HG03571 (cell line): ENCODE measurements around the gene BTBD7.
A peak's percentile ranks its signal among the peaks of the same experiment; 100 is the strongest.
"Not testable (repeated sequence)": the region's sequence is repeated elsewhere in the genome, so short reads cannot be mapped to it uniquely, and the experiment has no call there.

ENCODE experiments used
- ATAC-seq: cut with Tn5 transposase; IDR thresholded peaks from one replicate; pipeline ENCODE4 v1.9.1; 2021; ENCODE audit not compliant: unreplicated experiment

The BTBD7 gene

DNA sequence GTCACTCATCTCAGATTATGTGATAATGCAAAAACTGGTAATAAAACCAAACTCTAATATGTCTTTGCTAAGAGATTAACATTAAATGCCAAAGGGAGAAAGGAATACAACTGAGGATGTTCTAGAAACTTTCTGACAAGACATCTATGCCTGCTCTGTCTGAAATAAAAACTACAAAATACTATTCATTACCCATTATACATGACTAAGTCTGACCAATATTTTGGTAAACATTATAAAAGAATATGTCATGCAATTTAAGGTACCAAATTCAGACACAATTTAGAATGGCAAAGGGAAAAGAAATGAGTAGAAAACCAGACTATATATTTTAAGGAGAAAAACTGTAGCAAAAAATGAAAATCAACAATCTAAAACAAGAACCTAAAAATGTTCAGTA lies 86.3 kb downstream of the BTBD7 start:
- ATAC-seq, result no peak

DNA sequence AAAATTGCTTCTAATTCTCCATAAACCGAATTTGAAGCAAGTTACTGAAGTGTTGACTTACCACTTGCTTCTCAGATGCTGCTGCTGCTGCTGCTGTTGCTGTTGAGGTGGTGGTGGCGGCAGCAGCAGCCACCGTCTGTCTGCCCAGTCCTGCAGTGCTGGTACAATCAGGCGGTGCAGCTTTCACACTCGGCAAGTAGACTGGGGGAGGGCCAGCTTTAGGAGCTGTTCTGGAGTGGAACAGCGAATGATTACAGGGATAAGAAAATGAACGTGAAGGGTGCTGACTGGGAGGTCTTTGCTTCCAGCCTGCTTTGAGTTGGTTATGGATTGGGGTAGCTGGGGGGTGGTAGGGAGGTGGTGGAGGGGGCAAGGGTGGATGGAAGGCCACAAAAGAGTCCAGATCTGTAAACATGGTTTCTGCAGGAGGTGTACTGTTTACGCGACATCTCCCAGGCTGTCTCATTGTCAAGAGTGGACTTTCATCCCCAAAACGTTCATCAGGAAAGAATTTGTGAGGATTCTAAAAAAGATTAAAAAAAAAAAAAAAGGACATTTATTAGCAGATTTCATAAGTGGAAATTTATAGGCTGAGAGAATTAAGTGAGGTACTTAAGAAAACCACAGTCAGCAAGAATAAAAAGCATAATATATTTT lies 86.9 kb downstream of the BTBD7 start:
- no peak for ATAC-seq

DNA sequence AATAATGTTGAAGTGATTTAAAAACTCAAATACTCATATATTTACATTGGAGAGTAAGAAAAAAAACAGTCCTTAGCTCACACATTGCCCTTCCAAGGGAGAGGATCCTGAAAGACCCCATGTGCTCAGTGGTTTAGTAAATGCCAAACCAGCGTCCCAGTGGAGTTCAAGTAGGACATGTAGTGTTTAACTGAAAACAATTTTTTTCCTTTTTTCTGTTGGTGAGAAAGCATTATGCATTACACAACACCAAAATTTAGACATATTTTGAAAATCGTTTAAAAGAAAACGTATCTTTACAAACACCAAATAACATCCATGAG lies 92.2 kb downstream of the BTBD7 start:
- no peak for ATAC-seq

DNA sequence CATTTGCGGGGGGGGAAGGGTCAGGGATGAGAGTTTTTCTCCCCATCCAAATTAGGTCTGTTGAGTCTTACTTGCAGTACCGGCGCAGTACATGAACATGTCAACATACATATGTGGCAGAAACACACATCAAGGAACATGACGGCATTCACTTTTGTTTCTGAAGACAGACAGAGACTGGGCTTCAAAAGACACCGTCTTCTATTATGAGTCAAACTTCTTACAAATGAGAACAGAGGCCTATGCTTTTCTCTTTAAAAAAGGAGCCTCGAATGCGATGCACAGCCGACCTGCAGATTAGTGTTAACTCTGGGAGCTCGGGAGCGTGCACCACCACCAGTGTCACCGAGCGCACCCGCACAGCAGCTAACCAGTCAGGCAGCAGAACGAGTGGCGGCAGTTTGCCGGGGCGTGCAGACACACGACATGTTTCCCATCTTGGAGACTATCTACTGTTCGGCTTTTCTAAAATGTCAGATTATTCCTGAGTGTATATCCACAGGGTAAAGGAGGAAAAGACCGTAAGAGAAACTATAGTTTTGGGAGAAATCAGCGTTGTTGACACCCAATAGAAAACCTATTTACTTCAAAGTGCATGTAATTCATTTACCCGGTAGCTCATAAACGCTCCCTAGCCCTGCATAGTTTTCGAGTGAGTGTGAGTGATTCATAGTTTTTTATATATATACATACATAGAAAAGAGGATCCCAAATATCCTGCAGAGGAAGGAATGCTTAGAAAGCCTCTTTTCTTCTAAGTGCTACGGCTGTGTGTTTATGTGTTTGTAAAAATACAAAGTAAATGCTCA lies 92.8 kb downstream of the BTBD7 start:
- ATAC-seq, result no peak

DNA sequence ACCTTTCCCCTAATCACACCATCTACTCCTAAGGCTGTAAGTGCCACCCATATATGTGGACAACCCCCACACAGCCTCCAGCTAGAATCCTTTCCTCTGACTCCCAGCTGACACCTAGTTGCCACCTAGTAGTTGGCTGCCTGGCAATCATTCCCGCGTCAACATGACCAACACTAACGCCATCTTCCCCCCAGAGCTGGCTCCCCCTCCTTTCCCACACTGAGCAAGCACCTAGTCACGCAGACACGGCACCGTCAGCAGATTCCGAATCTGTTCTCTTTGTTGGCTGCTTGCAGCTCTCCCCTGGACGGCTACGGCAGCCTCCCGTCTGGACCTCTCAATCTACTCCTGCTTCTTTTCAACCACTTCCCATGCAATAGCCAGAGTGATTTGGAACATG lies 98.0 kb downstream of the BTBD7 start:
- no peak for ATAC-seq

DNA sequence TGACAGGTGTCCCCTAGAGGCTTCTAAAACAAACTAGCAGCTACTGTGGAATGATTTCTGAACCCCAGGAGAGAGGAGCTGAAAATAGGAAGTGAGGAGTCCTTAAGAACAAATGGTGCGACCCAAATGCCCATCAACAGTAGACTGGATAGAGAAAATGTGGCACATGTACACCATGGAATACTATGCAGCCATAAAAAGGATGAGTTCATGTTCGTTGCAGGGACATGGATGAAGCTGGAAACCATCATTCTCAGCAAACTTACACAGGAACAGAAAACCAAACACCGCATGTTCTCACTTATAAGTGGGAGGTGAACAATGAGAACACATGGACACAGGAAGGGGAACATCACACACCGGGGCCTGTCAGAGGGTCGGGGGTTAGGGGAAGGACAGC lies 99.8 kb downstream of the BTBD7 start:
- not testable (repeated sequence) for ATAC-seq

DNA sequence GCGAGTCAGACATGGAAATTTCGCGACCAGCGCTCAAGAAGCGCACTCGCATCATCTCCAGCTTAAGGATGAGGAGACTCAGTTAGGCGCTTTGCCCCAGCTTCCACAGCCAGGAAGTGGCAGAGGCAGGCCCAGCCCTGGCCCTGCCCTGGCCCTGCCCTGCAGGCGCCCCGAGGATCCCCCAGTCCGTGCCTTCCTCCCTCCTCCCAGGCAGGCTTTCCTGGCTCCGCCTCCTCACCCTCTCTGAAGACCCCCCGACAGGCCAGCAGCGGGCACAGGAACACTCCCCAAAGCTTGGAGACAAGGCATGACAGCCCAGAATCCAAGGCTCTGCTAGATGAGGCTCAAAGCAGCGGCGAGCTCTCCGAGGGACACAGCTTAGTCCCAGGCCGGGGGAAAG lies 100.7 kb downstream of the BTBD7 start:
- ATAC-seq, result no peak

DNA sequence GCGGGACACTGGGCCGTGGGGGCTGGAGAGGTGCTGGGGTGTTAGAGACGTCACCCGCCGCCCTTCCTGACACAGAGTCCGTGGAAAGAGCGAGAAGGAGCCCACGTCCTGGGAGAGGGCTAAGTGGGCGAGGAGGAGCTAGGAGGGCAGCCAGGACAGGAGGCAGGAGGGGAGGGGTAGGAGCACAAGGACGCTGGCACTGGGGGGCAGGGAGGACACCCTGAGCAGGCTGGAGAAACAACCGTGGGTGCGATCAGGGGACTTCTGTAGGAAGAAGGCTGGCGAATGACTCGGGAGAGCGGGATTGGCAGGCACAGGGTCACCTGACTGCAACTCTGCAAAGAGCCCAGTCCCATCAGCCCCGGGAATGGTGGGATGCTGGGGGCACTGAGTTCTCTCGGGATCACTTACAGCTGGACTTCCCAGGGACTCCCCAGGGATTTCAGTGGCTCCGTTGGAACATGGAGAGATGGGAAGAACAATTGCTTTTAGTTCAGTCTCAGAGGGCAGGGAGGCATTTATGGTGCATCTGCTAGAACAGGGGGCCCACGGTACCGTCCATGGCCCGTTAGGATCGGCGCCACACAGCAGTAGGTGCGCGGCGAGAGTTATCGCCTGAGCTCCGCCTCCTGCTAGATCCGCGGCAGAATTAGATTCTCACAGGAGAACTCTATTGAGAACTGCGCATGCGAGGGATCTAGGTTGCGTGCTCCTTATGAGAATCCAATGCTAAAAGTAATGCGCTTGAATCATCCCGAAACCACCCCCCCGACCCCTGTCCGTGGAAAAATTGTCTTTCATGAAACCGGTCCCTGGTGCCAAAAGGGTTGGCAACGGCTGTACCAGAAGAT lies 101.5 kb downstream of the BTBD7 start:
- no peak for ATAC-seq

DNA sequence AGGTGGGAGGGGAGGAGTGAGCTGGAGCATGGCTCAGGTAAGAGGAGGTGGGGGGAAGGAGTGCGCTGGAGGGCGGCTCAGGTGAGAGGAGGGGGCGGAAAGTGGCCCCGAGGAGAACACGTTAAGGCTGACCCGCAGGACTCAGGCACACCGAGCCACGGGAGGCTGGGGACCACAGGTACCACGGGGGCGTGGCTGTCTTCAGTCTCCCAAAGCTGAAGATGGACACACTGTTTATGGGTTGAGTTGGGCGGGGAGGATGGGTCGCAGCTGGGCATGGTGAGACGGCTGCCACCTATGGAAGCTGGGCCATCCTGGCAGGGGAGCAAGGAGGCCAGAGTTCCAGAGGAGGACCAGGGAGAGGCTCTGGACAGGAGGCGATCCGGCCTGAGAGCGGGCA lies 102.3 kb downstream of the BTBD7 start:
- ATAC-seq, result no peak

DNA sequence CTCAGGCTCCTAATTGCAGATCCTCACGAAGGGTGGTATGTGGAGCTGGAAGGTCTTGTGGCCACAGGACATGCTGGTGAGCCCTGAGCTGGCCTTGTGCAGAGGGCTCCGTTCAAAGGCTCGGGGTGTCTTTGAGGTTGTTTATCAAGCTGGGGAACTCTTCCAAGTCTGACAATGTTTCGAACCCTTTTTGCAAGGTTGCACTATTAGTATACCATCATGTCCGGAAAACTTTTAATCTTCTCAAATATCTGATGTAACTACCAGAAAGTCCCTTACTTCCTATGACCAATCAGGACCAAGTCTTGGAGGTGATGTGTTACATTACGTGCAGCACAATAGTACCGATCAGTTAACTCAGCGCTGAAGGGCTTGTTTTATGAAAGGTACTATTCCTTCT lies 104.3 kb downstream of the BTBD7 start:
- no peak for ATAC-seq

DNA sequence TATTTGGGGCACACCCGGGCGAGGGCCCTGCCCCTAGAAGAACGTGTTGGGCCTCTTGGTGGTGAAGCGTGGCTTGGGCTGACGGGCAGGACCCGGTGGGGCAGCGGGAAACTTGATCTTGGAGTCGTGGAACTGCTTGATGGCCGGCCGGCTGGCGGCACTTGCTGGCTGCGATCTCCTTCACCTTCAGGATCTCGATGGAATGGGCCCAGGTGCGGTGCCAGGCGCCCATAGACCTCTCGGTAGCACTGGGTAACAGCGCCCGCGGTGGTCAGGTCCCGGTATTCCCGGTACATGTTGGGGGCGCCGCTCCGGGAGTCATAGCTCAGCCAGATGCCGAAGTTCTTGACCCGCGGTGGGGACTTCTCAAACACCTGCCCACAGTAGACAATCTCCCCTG lies 109.3 kb downstream of the BTBD7 start:
- ATAC-seq, result no peak

DNA sequence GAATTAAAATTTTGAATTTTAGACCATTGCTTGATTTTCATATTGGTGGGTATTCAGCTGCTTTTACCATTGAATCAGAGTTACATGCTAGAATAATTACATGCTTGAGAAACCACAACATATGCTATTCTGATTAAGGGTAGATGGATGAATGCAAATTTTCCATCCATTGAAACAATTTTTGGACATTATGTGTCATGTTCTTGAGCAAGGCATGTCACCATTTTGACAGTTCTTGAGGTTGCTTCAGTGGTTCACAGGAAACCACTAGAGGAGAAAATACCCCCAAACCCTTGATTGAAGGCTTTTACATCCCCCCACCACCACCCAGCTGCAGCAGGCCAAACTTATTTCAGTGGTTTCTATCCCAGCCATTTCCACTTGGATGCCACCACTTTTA lies 112.3 kb downstream of the BTBD7 start:
- ATAC-seq, result no peak

DNA sequence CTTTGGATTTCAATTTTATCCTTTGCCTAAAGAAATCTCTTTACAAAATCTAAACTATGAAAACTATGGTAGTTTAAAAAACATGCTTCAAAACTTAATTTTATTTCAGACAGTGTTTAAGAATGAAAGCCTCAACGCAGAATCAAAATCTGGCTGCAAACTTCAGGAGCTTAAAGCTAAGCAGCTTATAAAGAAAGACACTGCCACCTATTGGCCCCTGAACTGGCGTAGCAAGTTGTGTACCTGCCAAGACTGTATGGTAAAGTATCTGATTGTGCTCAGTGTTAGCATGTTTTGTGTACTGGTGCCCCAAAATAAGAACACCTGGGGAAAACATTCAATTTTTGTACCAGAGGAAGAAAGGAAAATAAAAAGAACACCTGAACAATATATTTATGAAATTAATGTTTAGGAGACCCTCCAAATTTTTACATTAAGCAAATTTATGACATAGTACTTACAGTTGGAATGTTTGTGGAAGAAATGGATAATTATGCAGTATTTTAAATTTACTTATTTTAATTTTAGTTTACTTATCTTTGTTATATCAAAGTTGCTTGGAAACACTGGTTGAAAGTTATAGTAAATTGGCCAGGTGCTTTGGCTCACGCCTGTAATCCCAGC lies 113.6 kb downstream of the BTBD7 start:
- ATAC-seq, result peak; percentile 62

DNA sequence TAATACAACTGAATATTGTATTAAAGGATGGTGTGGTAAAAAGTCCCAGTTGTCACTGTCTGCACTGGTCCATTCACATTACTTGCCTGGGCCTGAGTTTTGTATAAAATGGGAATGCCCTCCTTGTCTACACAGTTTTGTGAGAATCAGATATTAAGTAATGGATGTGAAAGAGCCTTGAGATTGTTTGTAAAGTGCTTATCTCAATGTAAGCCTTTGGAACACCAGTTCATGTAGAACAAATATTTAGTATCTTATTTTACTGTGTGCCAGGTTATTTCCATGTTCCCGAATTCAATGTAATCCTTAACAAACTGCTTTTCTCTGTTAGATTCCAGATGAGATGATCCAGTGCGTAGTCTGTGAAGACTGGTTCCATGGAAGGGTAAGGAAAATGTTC lies 118.2 kb downstream of the BTBD7 start:
- no peak for ATAC-seq

DNA sequence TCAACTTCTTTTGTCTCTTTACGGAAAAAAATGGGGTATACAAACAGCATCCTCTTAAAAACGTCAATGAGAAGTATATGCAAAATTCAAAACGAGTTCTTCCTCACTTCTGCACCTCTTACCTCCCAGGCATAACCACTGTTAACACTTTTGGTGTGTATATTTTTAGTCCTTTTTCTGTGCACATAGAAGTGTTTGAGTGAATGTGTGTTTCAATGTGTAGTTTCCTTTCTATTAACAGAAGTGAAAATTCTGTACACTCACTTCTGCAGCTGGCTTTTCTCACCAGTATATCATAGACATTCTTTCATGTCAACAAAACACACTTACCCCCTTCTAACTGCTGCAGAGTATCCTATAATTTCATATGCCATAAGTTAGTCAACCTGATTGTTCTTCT lies 120.4 kb downstream of the BTBD7 start:
- no peak for ATAC-seq

DNA sequence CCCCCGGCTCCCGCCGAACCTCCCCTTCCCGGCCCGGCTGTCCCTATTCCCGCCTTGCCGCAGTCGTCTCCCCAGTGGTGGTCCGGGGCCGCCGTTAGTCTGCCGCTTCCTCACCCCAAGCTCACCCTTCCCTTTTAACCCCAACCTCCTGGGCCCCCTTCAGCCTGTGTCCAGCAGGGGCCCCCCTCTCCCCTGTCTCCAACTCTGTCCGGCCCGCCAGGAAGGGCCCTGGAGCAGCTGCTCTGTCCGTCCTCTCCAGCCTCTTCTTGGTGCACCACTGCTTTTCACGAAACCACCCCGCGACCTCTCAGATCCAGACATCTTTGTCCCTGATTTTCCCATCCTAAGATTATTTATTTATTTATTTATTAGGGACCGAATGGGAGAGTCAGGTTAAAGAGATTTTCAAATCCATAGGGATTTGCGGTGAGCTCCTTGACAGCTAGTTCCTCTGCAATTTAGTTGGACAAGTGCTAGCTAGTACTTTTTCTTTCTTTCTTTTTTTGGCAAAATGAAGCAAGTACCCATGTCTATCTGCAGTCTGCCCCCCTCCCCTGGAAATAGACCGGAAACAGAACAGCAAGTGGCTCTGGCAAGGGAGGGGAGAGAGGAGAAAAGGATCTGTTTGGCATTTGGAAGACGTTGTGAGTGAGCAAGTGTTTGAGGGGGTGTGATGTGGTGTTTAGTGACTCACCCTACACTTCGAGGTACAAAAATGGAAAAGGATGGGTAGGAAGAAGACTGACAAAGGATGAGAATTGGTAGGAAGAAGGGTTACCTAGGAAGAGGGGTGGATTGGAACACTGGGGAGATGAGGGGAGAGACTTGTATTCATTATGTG lies 125.1 kb downstream of the BTBD7 start:
- peak; percentile 33 for ATAC-seq

DNA sequence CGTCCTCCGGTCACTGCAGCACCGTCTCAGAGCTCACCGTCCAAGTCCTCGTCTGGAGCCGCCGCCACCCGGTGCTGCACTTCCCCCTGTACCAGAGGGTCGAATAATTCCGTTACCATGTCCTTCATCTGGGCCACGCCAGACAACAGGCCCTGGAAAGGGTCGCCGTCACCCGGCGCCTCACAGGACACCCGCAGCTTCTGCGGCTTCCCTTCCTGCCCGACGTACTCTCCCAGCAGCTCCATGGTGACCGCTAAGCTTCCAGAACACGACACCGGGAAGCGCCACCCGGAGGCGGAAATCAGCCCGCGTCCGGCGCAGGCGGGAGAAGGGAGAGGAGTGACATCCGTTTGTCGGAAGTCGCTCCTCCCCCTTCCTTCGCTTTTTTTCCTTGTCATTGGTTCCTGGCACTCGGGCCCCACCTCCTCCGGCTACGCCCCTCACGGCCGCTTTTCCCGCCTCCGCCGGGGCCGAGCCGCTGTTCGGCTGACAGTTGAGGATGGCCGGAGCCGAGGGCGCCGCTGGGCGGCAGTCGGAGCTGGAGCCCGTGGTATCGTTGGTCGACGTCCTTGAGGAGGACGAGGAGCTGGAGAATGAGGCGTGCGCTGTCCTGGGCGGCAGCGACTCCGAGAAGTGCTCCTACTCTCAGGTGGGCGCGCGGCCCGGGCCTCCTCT lies 125.9 kb downstream of the BTBD7 start, which contains the start of the genes GON7 and UBR7:
GON7 (minus strand) TSS at position 273 of the 675 bp plus-strand sequence; CDS start at position 245, 28 bp downstream.
UBR7 (plus strand) TSS at position 464 of the 675 bp plus-strand sequence; CDS start at position 500, 36 bp downstream.
- peak; percentile 77 for ATAC-seq

DNA sequence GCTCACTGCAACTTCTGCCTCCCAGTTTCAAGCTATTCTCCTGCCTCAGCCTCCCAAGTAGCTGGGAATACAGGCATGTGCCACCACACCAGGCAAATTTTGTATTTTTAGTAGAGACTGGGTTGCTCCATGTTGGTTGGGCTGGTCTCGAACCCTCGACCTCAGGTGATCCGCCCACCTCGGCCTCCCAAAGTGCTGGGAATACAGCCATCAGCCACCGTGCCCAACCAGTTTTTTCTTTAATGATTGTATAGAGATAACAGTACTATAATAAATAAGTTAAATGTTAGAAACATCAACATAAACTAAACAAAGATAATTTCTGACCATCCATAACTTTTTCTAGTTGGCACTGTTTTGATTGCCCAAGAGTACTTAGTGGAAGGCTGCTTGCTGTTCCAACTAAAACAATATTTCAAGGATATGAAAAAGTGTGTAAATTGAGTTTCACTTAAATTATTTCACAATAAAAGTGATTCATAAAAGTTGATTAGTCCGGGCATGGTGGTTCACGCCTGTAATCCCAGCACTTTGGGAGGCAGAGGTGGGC lies 131.6 kb downstream of the BTBD7 start:
- no peak for ATAC-seq

DNA sequence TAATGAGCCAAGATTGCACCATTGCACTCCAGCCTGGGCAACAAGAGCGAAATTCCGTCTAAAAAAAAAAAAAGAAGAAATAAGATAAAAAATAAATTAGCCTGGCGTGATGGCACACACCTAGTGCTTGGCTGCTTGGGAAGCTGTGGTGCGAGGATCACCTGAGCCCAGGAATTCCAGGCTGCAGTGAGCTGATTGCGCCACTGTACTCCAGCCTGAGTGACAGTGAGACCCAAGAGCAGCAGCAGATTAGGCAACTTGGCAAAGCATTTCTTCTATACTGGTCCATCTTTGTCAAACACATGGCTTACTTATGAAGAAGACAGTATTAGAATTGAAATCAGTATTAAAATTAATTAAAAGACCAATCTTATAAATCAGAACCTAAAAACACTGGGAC lies 132.3 kb downstream of the BTBD7 start:
- ATAC-seq, result no peak
